ENCODE data around the gene NDOR1. TPM values are rescaled to one million over a fixed set of nuclear protein-coding genes. Genes with fewer than 3 reads are reported as not detected.
A peak's percentile ranks its signal among the peaks of the same experiment; 100 is the strongest.

The NDOR1 gene
- total RNA-seq, 4 donors from 2014 or later: 6.5 to 12.3 (median 8.0) TPM

GRCh38 chr9:137161558-137162486 lies 43.7 kb upstream of the NDOR1 start:
- TF ChIP-seq CTCF (IDR thresholded peaks at IDR 0.05): no peak
- no peak for TF ChIP-seq POLR2A (IDR thresholded peaks at IDR 0.05; ENCODE audit: low read depth)
- TF ChIP-seq POLR2AphosphoS5 (IDR thresholded peaks at IDR 0.05): no peak
- no peak for TF ChIP-seq EP300 (IDR thresholded peaks at IDR 0.05)
- intact Hi-C loops (cut with DNase I): no loop called here
- Histone ChIP-seq H3K4me1 (peaks cover 16 to 38% (median 29%) of the 10 kb centered on the region in 4 donors), H3K27ac (replicated peaks in 1 of 4) (no peak overlapping the region), H3K9me3 (no peaks in the 10 kb centered on the region), H3K27me3 (peaks cover 0 to 100% (median 95%) of the 10 kb centered on the region in 4 donors), H3K36me3 (no peaks in the 10 kb centered on the region), H3K4me3 (no peak overlapping the region)
- no peak for DNase-seq (ENCODE audit: extremely low spot score)
- WGBS: 9% methylated on average over 7 of the region's 71 CpGs

DNA sequence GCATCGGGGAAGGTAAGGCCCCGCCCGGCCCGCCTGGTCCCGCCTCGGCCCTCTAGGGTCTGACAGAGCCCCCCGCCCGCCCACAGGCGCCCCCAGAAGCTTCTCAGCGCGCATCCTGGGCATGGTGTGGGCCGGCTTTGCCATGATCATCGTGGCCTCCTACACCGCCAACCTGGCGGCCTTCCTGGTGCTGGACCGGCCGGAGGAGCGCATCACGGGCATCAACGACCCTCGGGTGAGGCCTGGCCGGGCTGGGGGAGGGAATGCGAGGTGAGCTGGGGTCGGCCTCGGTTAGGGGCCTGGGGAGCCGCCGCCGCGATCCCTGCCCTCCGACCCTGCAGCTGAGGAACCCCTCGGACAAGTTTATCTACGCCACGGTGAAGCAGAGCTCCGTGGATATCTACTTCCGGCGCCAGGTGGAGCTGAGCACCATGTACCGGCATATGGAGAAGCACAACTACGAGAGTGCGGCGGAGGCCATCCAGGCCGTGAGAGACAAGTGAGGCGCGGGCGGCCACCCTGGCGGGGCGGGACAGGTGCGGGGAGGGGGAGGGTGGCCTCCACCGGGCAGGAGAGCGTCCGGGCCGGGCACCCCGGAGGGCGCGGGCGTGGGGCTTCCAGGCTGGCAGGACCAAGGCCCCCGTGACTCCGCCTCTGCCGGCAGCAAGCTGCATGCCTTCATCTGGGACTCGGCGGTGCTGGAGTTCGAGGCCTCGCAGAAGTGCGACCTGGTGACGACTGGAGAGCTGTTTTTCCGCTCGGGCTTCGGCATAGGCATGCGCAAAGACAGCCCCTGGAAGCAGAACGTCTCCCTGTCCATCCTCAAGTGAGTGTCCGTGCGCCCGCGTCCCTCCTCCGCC lies 42.8 kb upstream of the NDOR1 start:
- no peak for DNase-seq (ENCODE audit: extremely low spot score)
- Histone ChIP-seq H3K9me3 (no peaks in the 10 kb centered on the region), H3K4me1 (peaks cover 21 to 40% (median 32%) of the 10 kb centered on the region in 4 donors), H3K27ac (replicated peaks in 1 of 4) (no peak overlapping the region), H3K27me3 (peaks cover 0 to 100% (median 95%) of the 10 kb centered on the region in 4 donors), H3K36me3 (no peaks in the 10 kb centered on the region), H3K4me3 (peak overlapping the region; percentile 28 to 38 (median 30))
- no CpG with 5 or more reads among the region's 74 CpGs for WGBS
- intact Hi-C loops (cut with DNase I): no loop called here
- TF ChIP-seq CTCF (IDR thresholded peaks at IDR 0.05): peak in 1 of 3 experiments; percentile 16
- no peak for TF ChIP-seq POLR2AphosphoS5 (IDR thresholded peaks at IDR 0.05)

DNA sequence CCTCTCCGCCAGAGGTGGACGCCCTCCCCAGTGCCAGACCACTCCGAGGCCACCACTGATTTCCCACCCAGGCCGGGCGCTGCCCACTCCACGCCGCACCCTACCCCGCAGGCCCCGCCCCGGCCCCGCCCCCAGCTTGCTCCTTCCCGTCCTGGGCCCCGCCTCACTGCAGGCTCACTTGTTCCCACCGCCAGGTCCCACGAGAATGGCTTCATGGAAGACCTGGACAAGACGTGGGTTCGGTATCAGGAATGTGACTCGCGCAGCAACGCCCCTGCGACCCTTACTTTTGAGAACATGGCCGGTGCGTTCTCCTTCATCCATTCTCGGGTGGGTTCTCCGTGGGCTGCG lies 42.2 kb upstream of the NDOR1 start:
- H3K4me1 ChIP-seq: peaks cover 27 to 46% (median 38%) of the 10 kb centered on the region in 4 donors

GRCh38 chr9:137163805-137164204 lies 41.7 kb upstream of the NDOR1 start:
- whole genome bisulfite sequencing: no CpG with 5 or more reads among the region's 22 CpGs
- intact Hi-C loops (cut with DNase I): no loop called here
- Histone ChIP-seq H3K4me1 (peaks cover 32 to 51% (median 42%) of the 10 kb centered on the region in 4 donors), H3K9me3 (no peaks in the 10 kb centered on the region), H3K4me3 (peak overlapping the region in 1 of 4 donors; percentile 28), H3K27ac (replicated peaks in 1 of 4) (no peak overlapping the region), H3K27me3 (peaks cover 0 to 100% (median 96%) of the 10 kb centered on the region in 4 donors), H3K36me3 (no peaks in the 10 kb centered on the region)
- no peak for DNase-seq (ENCODE audit: extremely low spot score)
- TF ChIP-seq CTCF (IDR thresholded peaks at IDR 0.05) (no peak), EP300 (IDR thresholded peaks at IDR 0.05) (no peak)

More for the DNA sequence above, 42.2 kb upstream of the NDOR1 start:
- H3K9me3 ChIP-seq: no peaks in the 10 kb centered on the region
- no peak overlapping the region for H3K27ac ChIP-seq (replicated peaks in 1 of 4)
- intact Hi-C loops (cut with DNase I): no loop called here
- H3K27me3 ChIP-seq: peaks cover 0 to 100% (median 95%) of the 10 kb centered on the region in 4 donors
- DNase-seq (ENCODE audit: extremely low spot score): no peak
- no peaks in the 10 kb centered on the region for H3K36me3 ChIP-seq
- 27% methylated on average over 13 of the region's 26 CpGs for whole genome bisulfite sequencing
- TF ChIP-seq POLR2AphosphoS5 (IDR thresholded peaks at IDR 0.05) (no peak), EP300 (IDR thresholded peaks at IDR 0.05) (no peak), POLR2A (IDR thresholded peaks at IDR 0.05; ENCODE audit: low read depth) (no peak), CTCF (IDR thresholded peaks at IDR 0.05) (no peak)
- peak overlapping the region; percentile 28 to 38 (median 30) for H3K4me3 ChIP-seq

Measured in esophagus muscularis mucosa (tissue), 4 donors.